Neuron (in vitro differentiated cells): ENCODE results near the gene ALKAL2.

ENCODE experiments used
- H2AFZ ChIP-seq: one replicate; pipeline ENCODE4 v1.6.1; 2013; ENCODE audit warnings: low read depth, mild to moderate bottlenecking, inconsistent platforms, low read length, moderate library complexity
- H3K27me3 ChIP-seq: one replicate; pipeline ENCODE4 v1.6.1; 2013; ENCODE audit warnings: low read length; ENCODE audit not compliant: insufficient read depth
- H3K36me3 ChIP-seq: one replicate; pipeline ENCODE4 v1.6.1; 2013; ENCODE audit warnings: low read length; ENCODE audit not compliant: insufficient read depth
- H3K4me1 ChIP-seq: one replicate; pipeline ENCODE4 v1.6.1; 2013; ENCODE audit warnings: low read length; ENCODE audit not compliant: insufficient read depth
- H3K4me3 ChIP-seq: 2 replicates; pipeline ENCODE4 v1.5.1; 2013; ENCODE audit warnings: mild to moderate bottlenecking, low read length, moderate library complexity
- H3K9me3 ChIP-seq: one replicate; pipeline ENCODE4 v1.6.1; 2013; ENCODE audit warnings: low read length

ALKAL2 gene

DNA sequence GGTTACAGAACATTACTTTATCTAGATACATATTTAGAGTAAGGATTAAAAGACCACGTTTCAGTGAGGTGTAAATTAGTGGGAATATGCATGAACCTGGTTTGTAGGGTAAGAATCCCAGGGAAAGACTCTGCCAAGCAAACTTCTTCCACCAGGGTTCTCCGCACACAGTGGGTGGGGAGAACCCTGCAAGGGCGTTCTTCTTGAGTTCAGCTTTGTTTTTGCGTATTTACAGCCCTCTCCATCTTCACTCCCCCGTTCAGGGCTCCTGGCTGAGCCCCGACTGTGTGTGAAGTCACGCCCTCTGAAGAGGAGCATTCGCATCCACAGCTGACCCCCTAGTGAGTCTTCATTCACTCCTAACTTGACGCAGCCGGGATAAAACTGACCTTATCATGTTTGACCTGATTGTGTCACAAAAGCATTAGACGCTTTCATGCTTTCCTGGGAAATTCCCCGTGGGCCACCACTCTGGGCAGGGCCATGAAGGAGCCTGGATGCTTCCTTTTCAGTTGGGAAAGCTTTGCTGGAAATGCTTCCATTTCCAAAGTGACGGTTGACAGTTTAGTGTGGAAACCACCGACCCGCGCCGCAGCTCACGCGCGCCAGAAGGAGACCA is 1.0 kb downstream of the ALKAL2 start:
- H3K4me3 ChIP-seq: peak overlapping the region; percentile 39
- peaks cover 21% of the 10 kb centered on the region for H3K4me1 ChIP-seq
- peaks cover 9% of the 10 kb centered on the region for H3K27me3 ChIP-seq
- H2AFZ ChIP-seq: peak overlapping the region; percentile 19
- H3K36me3 ChIP-seq: no peaks in the 10 kb centered on the region
- H3K9me3 ChIP-seq: no peaks in the 10 kb centered on the region

DNA sequence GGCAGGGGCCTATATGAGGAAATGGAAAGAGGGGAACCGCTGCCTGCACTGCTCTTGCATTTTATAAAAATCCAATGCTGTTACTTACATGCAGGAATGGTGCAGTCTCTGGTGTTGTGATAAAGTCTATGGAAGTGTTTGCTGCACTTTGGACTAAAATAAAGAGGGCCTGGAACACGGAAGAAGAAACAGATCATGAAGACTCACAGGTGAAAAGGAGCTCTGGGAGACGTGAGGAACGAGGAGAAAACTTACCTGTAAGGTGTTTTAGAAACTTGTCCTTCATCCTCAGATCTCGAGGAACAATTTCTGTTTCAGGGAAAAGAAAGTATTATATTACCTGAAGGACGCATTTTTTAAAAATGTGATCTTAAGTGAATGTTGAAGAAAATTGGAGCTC is 1.9 kb downstream of the ALKAL2 start:
- H3K27me3 ChIP-seq: peaks cover 9% of the 10 kb centered on the region

DNA sequence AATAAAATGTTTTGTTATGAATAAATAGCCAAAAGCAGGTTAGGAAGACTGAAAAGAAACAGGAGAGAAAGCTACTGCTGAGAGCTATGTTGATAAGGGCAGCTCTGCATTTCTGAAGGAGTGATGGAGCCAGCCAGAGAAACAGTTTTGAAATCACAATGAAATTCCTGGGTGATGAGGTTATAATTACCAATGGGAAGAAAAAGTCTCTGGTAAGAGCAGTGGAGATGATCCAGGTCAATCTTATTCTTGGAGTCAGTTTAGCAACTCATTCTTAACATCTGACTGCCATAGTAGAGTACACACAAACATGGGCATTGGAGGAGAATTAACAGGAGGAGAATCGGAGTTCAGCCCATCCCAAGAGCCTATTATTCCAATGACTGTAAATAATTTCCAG is 2.4 kb downstream of the ALKAL2 start:
- Histone ChIP-seq H3K9me3 (no peaks in the 10 kb centered on the region), H3K4me1 (peaks cover 33% of the 10 kb centered on the region), H3K4me3 (no peak overlapping the region), H3K27me3 (peaks cover 9% of the 10 kb centered on the region), H2AFZ (no peak overlapping the region), H3K36me3 (peaks cover 9% of the 10 kb centered on the region)

More for the DNA sequence above, 1.9 kb downstream of the ALKAL2 start:
- peaks cover 29% of the 10 kb centered on the region for H3K4me1 ChIP-seq
- no peak overlapping the region for H3K4me3 ChIP-seq
- no peaks in the 10 kb centered on the region for H3K9me3 ChIP-seq
- no peak overlapping the region for H2AFZ ChIP-seq
- peaks cover 5% of the 10 kb centered on the region for H3K36me3 ChIP-seq

DNA sequence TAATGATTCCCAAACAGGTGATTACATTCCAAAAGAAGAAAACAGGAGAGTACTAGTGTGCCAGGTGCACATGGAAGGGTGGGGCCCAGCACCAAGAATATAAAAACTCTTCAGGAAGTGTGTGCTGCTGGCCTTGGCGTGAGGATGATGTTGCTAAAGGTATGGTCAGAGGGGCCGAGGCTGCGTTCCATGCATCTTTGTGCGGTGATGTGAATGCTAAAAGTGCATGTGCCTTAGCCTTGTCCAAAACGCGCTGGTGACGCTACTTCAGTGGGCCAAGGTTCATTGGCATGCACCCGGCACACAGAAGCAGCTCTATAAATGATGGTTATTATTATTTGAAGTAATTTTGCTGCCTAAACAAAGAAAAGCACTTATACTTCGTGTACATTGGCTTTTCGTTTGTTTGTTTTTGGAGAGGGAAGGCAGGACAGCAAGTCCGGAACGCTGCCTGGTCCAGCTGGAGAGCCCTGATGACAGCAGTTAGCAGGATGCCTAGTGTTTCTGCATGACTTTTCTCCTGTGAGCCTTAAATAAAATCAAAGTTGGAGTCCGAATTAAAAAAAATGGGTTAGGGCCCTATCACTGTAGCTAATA is 2.9 kb downstream of the ALKAL2 start:
- H3K9me3 ChIP-seq: no peaks in the 10 kb centered on the region
- peaks cover 9% of the 10 kb centered on the region for H3K27me3 ChIP-seq
- H3K36me3 ChIP-seq: peaks cover 12% of the 10 kb centered on the region
- H3K4me1 ChIP-seq: peaks cover 39% of the 10 kb centered on the region
- no peak overlapping the region for H2AFZ ChIP-seq
- H3K4me3 ChIP-seq: no peak overlapping the region

DNA sequence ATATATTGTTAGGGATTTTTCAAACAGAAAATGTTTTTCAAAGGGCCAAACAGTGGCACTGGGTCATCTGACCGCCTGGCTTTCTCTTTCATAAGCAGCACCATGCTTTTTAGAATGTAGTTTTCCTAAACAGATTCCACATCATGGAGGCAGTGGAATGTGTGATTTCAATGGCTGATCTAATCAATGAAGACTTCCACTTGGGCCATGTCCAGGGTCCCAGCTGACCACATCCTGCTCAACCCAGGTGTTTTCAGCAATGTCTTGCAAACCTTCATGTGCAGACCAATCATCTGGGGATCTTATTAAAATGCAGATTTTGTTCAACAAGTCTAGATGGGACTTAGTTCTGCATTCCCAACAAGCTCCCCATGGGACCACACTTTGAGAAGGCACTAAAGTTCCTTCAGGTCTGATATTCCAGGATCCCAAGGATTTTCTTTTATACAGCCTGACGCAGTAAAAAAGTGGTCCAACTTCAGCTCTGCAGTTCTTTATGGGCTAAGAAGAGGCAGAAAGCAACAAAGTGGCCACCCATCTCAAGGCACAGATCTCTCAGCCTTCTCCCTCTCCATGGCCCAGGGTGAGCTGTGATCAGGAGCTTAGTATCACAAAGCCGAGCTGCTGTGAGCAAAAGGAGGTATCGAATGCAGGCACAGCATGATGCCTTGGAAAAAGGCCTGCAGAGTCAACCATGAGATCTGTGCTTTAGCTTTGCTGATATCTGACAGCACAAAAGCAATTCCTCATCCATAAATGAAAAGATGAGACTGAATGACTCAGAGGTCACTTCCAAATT is 3.7 kb downstream of the ALKAL2 start:
- H3K9me3 ChIP-seq: no peaks in the 10 kb centered on the region
- H2AFZ ChIP-seq: no peak overlapping the region
- H3K4me3 ChIP-seq: no peak overlapping the region
- peaks cover 6% of the 10 kb centered on the region for H3K27me3 ChIP-seq
- peaks cover 14% of the 10 kb centered on the region for H3K36me3 ChIP-seq
- peaks cover 41% of the 10 kb centered on the region for H3K4me1 ChIP-seq

DNA sequence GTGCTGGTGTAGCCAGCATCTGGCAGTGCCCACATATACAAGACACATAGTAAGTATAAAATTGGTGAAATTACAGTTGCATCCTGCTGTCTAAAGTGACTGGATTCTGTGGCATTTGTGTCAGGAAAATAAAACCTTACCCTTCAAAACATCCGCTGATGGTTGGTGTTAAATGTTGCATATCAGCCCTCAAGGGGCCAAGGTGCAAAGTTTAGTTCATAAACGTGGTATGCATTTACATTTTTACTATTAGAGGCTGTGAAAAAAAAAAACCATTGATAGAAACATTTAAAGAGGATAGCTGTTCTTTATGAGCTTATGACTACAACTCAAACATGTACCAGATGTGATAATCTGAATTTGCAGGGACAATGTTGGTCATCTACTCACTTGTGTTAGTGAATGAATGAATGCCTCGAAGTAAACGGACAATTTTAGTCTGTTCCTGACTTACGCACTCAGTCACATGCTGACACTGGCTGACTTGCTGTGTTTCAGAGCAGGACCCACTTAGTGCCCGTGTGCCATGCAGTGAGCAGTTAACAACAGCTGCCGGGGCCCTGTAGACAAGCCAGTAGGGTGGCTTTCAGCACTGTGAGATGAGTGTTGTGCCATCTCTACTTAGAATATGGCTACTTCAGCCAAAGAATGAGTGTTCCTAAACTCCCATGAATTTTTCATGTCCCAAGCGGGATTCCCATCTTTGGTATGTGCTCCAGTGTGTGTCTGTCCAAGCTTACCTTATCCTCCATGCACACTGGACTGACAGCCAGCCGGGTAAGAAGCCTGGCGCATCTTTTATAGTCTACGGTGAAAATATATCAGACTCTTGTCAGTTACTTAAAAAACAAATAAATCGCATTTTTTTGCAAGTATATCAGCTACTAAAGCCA is 5.3 kb downstream of the ALKAL2 start:
- Histone ChIP-seq H3K36me3 (peaks cover 29% of the 10 kb centered on the region), H3K9me3 (no peaks in the 10 kb centered on the region)

DNA sequence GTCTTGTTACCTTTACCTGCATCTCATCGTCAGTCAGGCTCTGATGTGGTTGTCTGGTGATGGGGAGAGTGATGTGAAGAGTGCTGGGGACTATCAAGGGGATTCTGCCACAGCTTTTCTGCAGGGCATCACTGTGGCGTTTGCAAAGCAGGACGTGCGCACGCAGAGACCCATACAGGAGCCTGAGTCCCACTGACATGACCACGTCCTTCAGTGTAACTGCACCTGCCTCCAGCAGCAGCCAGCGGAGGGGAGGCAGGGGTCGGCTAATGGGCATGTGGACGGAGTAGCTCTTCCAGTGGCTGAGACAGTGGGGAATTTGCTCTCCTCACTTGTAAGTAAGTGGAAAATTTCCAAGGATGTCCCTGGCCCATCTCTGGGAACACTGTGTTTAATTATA is 6.5 kb downstream of the ALKAL2 start:
- no peak overlapping the region for H2AFZ ChIP-seq
- H3K9me3 ChIP-seq: no peaks in the 10 kb centered on the region
- H3K4me1 ChIP-seq: peaks cover 33% of the 10 kb centered on the region
- H3K27me3 ChIP-seq: no peaks in the 10 kb centered on the region
- no peak overlapping the region for H3K4me3 ChIP-seq
- peaks cover 39% of the 10 kb centered on the region for H3K36me3 ChIP-seq

More for the DNA sequence above, 5.3 kb downstream of the ALKAL2 start:
- H3K4me3 ChIP-seq: no peak overlapping the region
- H2AFZ ChIP-seq: no peak overlapping the region
- H3K27me3 ChIP-seq: no peaks in the 10 kb centered on the region
- H3K4me1 ChIP-seq: peaks cover 41% of the 10 kb centered on the region

DNA sequence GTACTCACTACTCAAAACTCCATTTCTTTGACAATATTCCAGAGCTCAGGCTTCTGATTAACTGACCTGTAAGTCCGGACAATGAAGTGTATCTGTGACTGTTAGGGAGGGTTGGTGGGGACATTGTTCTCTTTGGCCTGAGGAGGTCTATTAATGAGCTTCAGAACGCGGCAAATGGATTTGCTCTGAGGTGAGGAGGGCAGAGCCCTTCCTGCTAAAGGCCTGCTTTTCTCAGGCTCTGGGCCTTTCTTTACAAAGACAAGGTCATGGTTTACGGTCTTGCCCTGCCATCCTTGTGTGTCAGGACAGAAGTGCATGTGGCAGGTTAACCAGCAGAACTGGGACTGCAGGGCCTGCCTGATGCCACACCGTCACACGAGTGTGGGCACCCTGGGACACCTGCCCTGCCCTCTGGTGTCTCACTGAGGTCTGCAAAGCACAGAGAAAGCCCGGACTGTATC is 7.2 kb downstream of the ALKAL2 start:
- Histone ChIP-seq H3K4me1 (peaks cover 29% of the 10 kb centered on the region), H2AFZ (no peak overlapping the region), H3K36me3 (peaks cover 46% of the 10 kb centered on the region), H3K9me3 (no peaks in the 10 kb centered on the region), H3K4me3 (no peak overlapping the region), H3K27me3 (no peaks in the 10 kb centered on the region)

DNA sequence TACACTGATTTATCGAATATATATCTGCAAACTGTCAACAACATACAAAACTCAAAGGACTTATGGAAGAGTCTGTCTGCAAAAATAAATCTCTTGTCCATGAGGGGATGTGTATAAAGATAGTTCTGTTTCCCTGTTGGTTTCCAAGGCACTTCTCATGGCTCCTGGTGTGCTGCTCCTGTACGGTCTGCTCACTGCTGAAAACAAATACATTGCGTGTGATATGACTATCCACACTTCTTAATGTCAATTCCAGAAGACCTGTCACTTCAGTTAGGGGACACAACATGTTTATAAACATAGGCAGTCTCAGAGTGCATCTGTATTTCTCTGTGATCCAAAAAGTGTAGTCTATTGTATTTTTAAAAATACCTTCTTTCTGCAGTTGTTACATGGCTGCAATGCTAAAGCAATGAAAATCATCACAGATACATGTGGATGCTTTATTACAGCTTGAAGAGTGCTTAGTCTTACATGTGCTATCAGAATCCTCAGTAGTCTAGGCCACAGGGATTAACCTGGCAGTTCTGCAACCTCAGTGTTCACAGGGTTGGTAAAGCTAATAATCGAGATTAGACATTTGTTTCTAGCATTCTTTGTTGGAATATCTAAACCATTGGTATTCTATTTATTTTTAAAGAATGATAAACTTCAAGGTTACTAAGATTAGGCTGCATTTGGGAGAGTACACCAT is 7.8 kb downstream of the ALKAL2 start:
- no peaks in the 10 kb centered on the region for H3K9me3 ChIP-seq
- no peak overlapping the region for H3K4me3 ChIP-seq
- peaks cover 49% of the 10 kb centered on the region for H3K36me3 ChIP-seq
- no peak overlapping the region for H2AFZ ChIP-seq
- no peaks in the 10 kb centered on the region for H3K27me3 ChIP-seq
- H3K4me1 ChIP-seq: peaks cover 29% of the 10 kb centered on the region

DNA sequence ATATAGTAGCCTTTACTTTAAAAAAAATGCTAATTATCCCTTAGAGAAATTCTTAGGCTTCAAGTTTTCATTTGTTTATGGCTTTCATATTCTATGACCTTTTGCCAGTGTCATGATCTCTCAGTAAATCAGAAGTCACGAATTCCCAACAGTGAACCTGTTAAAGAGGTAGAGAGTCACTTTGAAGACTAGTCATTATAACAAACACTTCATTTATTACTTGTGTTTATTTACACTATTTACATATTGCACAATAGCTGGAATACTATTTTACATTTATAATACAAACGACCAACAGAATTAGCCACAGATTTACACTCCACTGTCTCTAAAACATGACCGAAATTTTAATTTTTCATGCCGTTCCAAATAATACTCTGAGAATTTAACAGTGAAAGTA is 8.5 kb downstream of the ALKAL2 start:
- Histone ChIP-seq H3K4me3 (no peak overlapping the region), H3K4me1 (peaks cover 29% of the 10 kb centered on the region), H2AFZ (no peak overlapping the region), H3K9me3 (no peaks in the 10 kb centered on the region), H3K27me3 (no peaks in the 10 kb centered on the region), H3K36me3 (peaks cover 50% of the 10 kb centered on the region)

DNA sequence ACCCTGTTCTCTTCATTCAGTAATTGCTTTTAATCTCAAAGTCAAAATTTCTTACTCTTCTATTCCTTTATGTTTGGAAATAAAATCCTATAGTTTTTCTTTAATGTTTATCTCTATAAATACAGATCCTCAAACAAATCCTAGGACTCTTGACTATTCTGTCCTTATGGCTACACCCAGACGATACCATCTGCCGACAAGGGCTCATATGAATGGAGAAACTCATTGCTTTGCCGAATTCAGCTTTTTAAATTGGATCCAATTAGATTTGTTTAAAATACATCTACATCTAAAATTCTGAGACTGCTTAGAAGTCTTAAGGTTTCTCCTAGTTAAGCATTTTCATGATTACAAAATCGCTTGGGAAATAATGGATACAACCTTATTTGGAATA is 9.0 kb downstream of the ALKAL2 start:
- Histone ChIP-seq H3K36me3 (peaks cover 54% of the 10 kb centered on the region), H2AFZ (no peak overlapping the region), H3K4me1 (peaks cover 27% of the 10 kb centered on the region), H3K4me3 (no peak overlapping the region), H3K9me3 (no peaks in the 10 kb centered on the region), H3K27me3 (no peaks in the 10 kb centered on the region)

DNA sequence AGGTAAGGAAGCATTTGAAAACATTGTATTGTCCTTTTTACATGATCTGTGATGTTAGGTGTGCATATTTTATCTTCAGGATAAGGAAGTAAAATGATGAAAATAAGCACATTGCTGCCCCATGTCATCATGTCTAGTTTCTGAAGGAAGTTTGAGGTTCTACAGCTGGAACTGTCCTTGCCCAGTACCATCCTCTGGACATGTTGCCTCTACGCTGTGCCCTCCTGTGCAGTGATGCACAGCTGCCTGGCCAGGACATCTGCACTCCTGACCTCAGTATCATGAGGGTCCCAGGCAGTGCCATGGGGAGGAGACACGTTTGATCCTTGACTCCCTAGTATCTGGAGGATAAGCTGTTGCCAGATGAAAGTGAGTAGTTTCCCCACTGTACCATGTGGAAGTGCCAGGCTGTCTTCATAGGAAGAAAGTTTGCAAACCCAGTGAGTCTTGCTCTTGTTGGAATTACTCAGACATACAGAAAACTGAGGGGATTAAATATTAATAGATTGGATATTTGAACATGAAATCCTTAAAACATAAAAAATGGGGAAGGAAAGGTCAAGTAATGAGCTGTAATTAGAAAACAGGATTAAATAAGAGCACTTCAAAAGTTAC is 9.5 kb downstream of the ALKAL2 start:
- H3K4me1 ChIP-seq: peaks cover 27% of the 10 kb centered on the region
- no peaks in the 10 kb centered on the region for H3K9me3 ChIP-seq

More for the DNA sequence above, 9.5 kb downstream of the ALKAL2 start:
- peaks cover 56% of the 10 kb centered on the region for H3K36me3 ChIP-seq
- no peak overlapping the region for H2AFZ ChIP-seq
- H3K27me3 ChIP-seq: no peaks in the 10 kb centered on the region
- H3K4me3 ChIP-seq: no peak overlapping the region
